ENCODE results near the gene SLN.

- TF ChIP-seq CTCF (IDR thresholded peaks at IDR 0.05; ENCODE audit: low read length) (no peak), EZH2 (optimal IDR thresholded peaks at IDR 0.05; ENCODE audit: low read depth, low read length) (no peak), EZH2phosphoT487 (IDR thresholded peaks at IDR 0.05; ENCODE audit: low read length) (no peak)
Measured at GRCh38 chr11:107750313-107750712, 38.5 kb upstream of the SLN start.

Data from MM.1S (cell line).